ENCODE data around the gene TNFRSF8. TPM values are rescaled to one million over a fixed set of nuclear protein-coding genes. Genes with fewer than 3 reads are reported as not detected.

TNFRSF8 gene
- total and polyA plus RNA-seq, 2 of the 13 experiments (the other 11 are each of a cell fraction or from before 2014, with no cell fraction given), result not detected

DNA sequence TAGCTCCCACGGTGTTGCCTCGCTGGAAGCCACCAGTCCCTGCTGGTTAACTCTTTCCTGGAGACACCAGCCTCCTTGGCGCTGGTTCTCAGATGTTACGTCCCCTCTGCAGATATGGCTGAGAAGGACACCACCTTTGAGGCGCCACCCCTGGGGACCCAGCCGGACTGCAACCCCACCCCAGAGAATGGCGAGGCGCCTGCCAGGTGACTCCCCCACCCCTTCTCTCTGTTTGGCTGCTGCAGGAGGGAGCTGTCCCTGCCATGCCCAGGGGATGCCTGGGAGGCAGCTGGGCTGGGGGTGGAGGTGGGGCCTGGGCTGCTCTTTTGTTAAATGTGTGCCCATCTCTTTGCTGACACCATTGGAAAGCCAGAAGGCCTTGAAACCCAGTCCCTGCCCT is 60.1 kb downstream of the TNFRSF8 start (continued):
- TF ChIP-seq ZNF101 (CRISPR knock-in tag; IDR thresholded peaks at IDR 0.05; ENCODE audit: borderline replicate concordance, low read depth) (no peak), MATR3 (CRISPR knock-in tag; IDR thresholded peaks at IDR 0.05) (no peak), KLF9 (CRISPR knock-in tag; IDR thresholded peaks at IDR 0.05; ENCODE audit: low read depth) (no peak)

DNA sequence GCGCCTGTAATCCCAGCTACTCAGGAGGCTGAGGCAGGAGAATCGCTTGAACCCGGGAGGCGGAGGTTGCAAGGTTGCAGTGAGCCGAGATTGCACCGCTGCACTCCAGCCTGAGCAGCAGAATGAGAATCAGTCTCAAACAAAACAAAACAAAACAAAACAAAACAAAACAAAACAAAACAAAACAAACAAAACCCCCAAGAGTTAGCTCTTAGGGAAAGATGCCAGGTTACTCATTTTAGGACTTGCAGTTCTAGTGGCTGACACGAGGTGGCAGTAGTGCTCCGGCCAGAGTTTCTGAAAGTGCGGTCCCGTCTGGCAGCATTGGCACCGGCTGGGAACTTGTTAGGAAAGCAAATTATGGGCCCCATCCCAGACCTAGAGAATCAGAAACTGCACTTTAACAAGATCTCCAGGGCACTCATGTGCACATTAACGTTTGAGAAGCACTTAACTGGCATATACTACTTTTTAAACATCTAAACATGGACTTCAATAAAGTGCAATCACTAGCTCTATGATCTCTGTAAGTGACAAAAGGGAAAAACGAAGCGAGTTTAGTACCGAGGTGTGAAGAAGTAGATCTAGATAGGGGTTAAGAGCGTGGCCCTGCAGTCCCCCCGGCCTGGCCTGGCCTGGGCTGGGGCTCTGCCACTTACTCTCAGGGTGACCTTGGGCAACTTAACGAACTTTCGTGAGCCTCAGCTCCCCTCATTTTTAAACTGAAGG is 61.8 kb downstream of the TNFRSF8 start:
- H3K4me2 ChIP-seq (ENCODE audit: low read depth, low read length), result no peak overlapping the region
- no TSS peak for BruUV-seq (replicated peaks)
- H3K4me3 ChIP-seq (replicated peaks in 1 of 3; ENCODE audit: insufficient read depth in 1 of 3, low read depth in 2 of 3, low read length in 3 of 3), result no peak overlapping the region
- no peaks in the 10 kb centered on the region for H3K36me3 ChIP-seq (replicated peaks in 1 of 2; ENCODE audit: control insufficient read depth in 1 of 2, insufficient read depth in 2 of 2, low read length in 2 of 2)
- H3K4me1 ChIP-seq (ENCODE audit: insufficient read depth, low read length), result peaks cover 7% of the 10 kb centered on the region
- no peaks in the 10 kb centered on the region for H4K20me1 ChIP-seq (ENCODE audit: insufficient read depth, low read length)
- in situ Hi-C loops (cut with HindIII; ENCODE audit: extremely low pct_ligation_motif_present, low pct_unique_long_range_greater_than_20kb) (loop anchor here (5.0 to 25.0 kb wide), 2 partner anchors 82 to 537 kb away; no protein-coding TSS in a partner anchor), intact Hi-C loops (cut with micrococcal nuclease; ENCODE audit: unreplicated experiment) (loop anchor here (1.0 kb wide), 1 partner anchor 84 kb away; no protein-coding TSS in a partner anchor)
- no peak overlapping the region for H3K27ac ChIP-seq (ENCODE audit: extremely low read length, insufficient read depth, low read length)
- WGBS (ENCODE audit: low lambda C conversion rate), result 31% methylated on average over 19 of the region's 19 CpGs
- FAIRE-seq (peak; percentile 77), DNase-seq (ENCODE audit: low spot score) (peak; percentile 46), ATAC-seq (peak; percentile 53)
- no peaks in the 10 kb centered on the region for H3K9me3 ChIP-seq (ENCODE audit: low read length)
- TF ChIP-seq RAD21 (CRISPR knock-in tag; IDR thresholded peaks at IDR 0.05), result peak; percentile 89
- TF ChIP-seq ZNF350 (CRISPR knock-in tag; IDR thresholded peaks at IDR 0.05; ENCODE audit: borderline replicate concordance, low read depth), result 0 out of 2 replicates have a peak, but pooled peaks have one; percentile 18
- peak; percentile 26 for TF ChIP-seq XRCC5 (optimal IDR thresholded peaks at IDR 0.05; ENCODE audit: low read length)
- no peak for TF ChIP-seq MIER2 (CRISPR knock-in tag; IDR thresholded peaks at IDR 0.05)
- TF ChIP-seq ZNF878 (CRISPR knock-in tag; IDR thresholded peaks at IDR 0.05), result no peak
- TF ChIP-seq KDM2A (CRISPR knock-in tag; IDR thresholded peaks at IDR 0.05; ENCODE audit: borderline replicate concordance, low read depth), result peak; percentile 45; the same call in 1 of the 2 replicates
- TF ChIP-seq TEAD3 (CRISPR knock-in tag; optimal IDR thresholded peaks at IDR 0.05; ENCODE audit: borderline replicate concordance), result peak; percentile 25
- peak; percentile 95 for TF ChIP-seq STAG1 (CRISPR knock-in tag; IDR thresholded peaks at IDR 0.05)
- TF ChIP-seq SMC3 (IDR thresholded peaks at IDR 0.05; ENCODE audit: low read length), result peak; percentile 97
- TF ChIP-seq, protein P1, sequence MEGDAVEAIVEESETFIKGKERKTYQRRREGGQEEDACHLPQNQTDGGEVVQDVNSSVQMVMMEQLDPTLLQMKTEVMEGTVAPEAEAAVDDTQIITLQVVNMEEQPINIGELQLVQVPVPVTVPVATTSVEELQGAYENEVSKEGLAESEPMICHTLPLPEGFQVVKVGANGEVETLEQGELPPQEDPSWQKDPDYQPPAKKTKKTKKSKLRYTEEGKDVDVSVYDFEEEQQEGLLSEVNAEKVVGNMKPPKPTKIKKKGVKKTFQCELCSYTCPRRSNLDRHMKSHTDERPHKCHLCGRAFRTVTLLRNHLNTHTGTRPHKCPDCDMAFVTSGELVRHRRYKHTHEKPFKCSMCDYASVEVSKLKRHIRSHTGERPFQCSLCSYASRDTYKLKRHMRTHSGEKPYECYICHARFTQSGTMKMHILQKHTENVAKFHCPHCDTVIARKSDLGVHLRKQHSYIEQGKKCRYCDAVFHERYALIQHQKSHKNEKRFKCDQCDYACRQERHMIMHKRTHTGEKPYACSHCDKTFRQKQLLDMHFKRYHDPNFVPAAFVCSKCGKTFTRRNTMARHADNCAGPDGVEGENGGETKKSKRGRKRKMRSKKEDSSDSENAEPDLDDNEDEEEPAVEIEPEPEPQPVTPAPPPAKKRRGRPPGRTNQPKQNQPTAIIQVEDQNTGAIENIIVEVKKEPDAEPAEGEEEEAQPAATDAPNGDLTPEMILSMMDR (CRISPR knock-in tag; IDR thresholded peaks at IDR 0.05), result peak; percentile 88
- TF ChIP-seq MAFK (conservative IDR thresholded peaks at IDR 0.05 in 1 of 2, IDR thresholded peaks at IDR 0.05 in 1 of 2; ENCODE audit: low read length in 2 of 2), result no peak
- no peaks in the 10 kb centered on the region for H3K79me2 ChIP-seq (ENCODE audit: insufficient read depth, low read length)
- H3K9ac ChIP-seq (ENCODE audit: insufficient read depth, low read depth, low read length), result no peak overlapping the region
- peaks cover 5 to 25% of the 10 kb centered on the region in 2 experiments for H3K27me3 ChIP-seq (ENCODE audit: control insufficient read depth in 1 of 2, insufficient read depth in 2 of 2, low read length in 2 of 2)
- ChIA-PET POLR2A (no interaction called here), CTCF (ENCODE audit: low intra/inter-chr PET ratio, low total read pairs) (interaction anchor here (1.7 to 5.3 kb wide), 2 partner anchors 83 to 87 kb away, joined by 3 to 93 read pairs; no protein-coding TSS in a partner anchor)
- H2AFZ ChIP-seq (ENCODE audit: low read length), result no peak overlapping the region
